Posterior cingulate gyrus (tissue), 11 donors: ENCODE data around the gene ACBD5.
"Not testable (repeated sequence)": the region's sequence is repeated elsewhere in the genome, so short reads cannot be mapped to it uniquely, and the experiment has no call there.

ENCODE experiments used
- DNase-seq, 10 donors: peaks; one replicate each; pipeline versions ENCODE4 v3.0.0 to v3.0.0-alpha.2; 2020 to 2021; ENCODE audit warnings: mixed read lengths in 3 of 10
- intact Hi-C: fragments of 100-400 bp; cut with DNase I; formaldehyde crosslinking; loops from one replicate; pipeline ENCODE4 v1.15.1; 2023

The ACBD5 gene, protein sequence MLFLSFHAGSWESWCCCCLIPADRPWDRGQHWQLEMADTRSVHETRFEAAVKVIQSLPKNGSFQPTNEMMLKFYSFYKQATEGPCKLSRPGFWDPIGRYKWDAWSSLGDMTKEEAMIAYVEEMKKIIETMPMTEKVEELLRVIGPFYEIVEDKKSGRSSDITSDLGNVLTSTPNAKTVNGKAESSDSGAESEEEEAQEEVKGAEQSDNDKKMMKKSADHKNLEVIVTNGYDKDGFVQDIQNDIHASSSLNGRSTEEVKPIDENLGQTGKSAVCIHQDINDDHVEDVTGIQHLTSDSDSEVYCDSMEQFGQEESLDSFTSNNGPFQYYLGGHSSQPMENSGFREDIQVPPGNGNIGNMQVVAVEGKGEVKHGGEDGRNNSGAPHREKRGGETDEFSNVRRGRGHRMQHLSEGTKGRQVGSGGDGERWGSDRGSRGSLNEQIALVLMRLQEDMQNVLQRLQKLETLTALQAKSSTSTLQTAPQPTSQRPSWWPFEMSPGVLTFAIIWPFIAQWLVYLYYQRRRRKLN

GRCh38 chr10:27240212-27241009, at the start of gene ACBD5:
TSS of gene ACBD5 (minus strand) at chr10:27240797. CDS start at chr10:27240688, 109 bp downstream.
- peak; percentile 65 to 96 (median 80) for DNase-seq
- intact Hi-C loops, result loop anchor here (2.0 to 5.0 kb wide), 3 partner anchors 86 to 380 kb away; partner anchors contain the start of genes ABI1, ANKRD26, MASTL and YME1L1

- no peak for DNase-seq
- intact Hi-C loops, result no loop called here
Observed at GRCh38 chr10:27285093-27285492, 44.5 kb upstream of the ACBD5 start.

GRCh38 chr10:27276581-27276980, 36.0 kb upstream of the ACBD5 start:
- intact Hi-C loops, result no loop called here
- DNase-seq, result no peak

GRCh38 chr10:27266025-27266424, 25.4 kb upstream of the ACBD5 start:
- DNase-seq, intact Hi-C loops: not testable (repeated sequence)

DNA sequence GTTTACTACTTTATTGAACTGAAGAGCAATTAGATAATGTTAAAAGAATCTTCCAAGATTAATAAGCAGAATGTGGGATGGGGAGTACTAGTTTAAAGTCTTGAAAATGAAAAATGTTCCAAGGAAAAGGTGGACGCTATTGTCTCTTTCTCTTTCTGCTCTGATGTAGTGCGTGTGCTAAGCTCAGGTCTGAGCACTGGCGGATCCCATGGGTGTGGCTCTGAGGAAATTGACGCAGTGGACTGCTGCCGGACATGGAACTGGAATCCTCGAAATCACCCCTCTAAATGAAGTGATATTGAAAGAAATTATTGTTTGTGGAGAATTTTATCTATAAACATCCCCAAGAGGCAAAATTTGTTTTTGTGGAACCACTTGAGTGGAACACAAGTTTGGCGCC, 22.2 kb upstream of the ACBD5 start:
- DNase-seq, intact Hi-C loops: not testable (repeated sequence)

GRCh38 chr10:27258838-27259812, 18.5 kb upstream of the ACBD5 start:
- peak in 1 of 10 donors; percentile 76 for DNase-seq
- intact Hi-C loops, result no loop called here

GRCh38 chr10:27258492-27258837, 17.9 kb upstream of the ACBD5 start:
- DNase-seq, result no peak
- intact Hi-C loops, result no loop called here

GRCh38 chr10:27256299-27257189, 15.9 kb upstream of the ACBD5 start:
- intact Hi-C loops, result no loop called here
- peak in 1 of 10 donors; percentile 80 for DNase-seq

DNA sequence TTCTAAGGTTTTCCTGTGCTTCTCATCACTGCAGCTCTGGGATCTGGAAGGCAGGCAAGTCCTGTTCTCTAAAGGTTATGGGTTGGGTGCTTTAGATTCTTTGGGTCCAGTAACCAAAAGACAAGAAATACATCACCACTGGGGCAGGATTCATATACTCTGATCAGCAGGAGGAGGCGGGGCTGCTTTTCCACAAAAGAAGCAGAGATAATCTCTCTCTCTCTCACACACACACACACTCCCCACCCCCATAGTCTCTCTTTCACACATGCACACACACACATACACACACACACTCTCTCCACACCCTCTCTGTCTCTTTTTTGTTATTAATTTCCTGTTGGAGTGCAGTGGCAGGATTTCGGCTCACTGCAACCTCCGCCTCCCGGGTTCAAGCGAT, 13.0 kb upstream of the ACBD5 start:
- DNase-seq, result no peak

GRCh38 chr10:27252267-27253000, 11.8 kb upstream of the ACBD5 start:
- peak in 2 of 10 donors; percentile 12 to 67 for DNase-seq
- intact Hi-C loops, result no loop called here

More for the DNA sequence above, 13.0 kb upstream of the ACBD5 start:
- intact Hi-C loops, result no loop called here

- no peak for DNase-seq
- intact Hi-C loops, result no loop called here
Observed at GRCh38 chr10:27251554-27251953, 11.0 kb upstream of the ACBD5 start.

DNA sequence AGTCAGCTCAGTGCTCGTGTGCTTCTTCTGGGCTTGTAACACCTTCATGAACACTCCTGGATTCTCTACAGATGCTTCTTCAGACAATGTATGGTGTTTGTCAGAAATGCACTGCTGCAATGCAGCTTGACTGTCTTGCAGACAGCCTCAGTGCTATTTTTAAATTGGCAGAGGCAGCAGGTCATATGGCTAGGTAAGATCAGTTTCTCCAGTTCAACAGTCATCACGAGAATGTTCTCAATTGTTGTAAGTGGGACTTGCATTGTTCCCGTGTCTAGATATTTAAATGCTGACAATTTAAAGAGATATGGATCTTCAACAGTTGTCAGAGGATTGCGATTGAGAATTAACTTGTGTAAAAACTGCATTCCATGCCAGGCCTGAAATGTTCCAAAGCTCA, 7.6 kb upstream of the ACBD5 start:
- DNase-seq, result no peak
- intact Hi-C loops, result no loop called here

DNA sequence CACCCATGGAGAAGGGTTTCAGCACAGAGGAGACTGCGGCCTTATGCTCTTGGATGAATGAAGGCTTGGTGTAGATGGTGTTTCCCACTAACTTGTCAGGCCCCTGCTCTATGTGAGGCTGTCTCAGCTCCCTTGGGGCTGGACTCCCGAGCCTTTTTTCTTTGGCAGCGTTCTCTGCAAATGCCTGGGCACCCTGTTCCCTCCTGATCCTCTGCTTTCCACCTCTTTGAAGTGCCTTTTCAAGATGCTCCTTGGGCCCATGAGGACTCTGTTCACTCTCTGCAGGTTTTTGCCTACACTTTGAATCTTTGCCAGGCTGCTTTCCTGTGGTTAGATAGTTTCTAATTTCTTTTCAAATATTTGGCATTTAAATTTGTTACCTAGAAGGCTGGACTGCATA, 6.8 kb upstream of the ACBD5 start:
- no peak for DNase-seq
- intact Hi-C loops, result no loop called here

- no peak for DNase-seq
- intact Hi-C loops, result no loop called here
Observed at GRCh38 chr10:27247006-27247405, 6.4 kb upstream of the ACBD5 start.

GRCh38 chr10:27245836-27246235, 5.2 kb upstream of the ACBD5 start:
- DNase-seq, result no peak
- intact Hi-C loops, result no loop called here

GRCh38 chr10:27244976-27245375, 4.4 kb upstream of the ACBD5 start:
- intact Hi-C loops, result loop anchor here (5.0 kb wide), 1 partner anchor 143 kb away; the partner anchor contains the start of gene ANKRD26
- DNase-seq, result no peak

GRCh38 chr10:27242951-27243551, 2.5 kb upstream of the ACBD5 start:
- intact Hi-C loops, result loop anchor here (5.0 kb wide), 1 partner anchor 141 kb away; the partner anchor contains the start of gene ANKRD26
- DNase-seq, result peak in 6 of 10 donors; percentile 32 to 91 (median 47)

DNA sequence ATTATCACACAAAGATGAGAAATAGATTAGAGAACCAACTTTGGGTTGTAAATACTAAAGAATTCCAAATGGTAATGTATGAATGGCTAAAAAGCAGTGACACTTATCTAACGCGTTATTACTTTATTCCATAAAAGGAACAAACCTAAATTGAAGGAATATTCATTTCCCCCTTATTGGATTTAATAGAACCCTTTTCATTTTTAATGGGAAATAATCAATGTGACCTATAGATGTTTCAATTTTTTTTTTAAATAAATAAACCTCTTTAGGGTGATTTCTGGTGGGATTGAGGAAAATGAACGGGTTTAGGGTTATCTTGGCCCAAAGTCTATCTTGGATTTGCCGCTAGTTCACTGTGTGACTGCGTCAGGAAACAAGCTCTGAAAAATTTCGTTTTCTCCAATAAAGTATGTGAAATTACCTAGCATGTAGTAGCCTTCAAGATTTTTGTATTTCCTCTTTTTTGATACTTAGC, 1.9 kb upstream of the ACBD5 start:
- intact Hi-C loops, result loop anchor here (5.0 kb wide), 1 partner anchor 140 kb away; the partner anchor contains the start of gene ANKRD26
- no peak for DNase-seq
